Suprapubic skin (tissue), 3 donors: ENCODE results near the gene ZNF320.

Experiments used
- POLR2AphosphoS5 ChIP-seq, 3 donors: sonication (generic); formaldehyde crosslinking; IDR thresholded peaks; one replicate each; pipeline ENCODE4 v1.6.1; 2017; ENCODE audit warnings: antibody characterized with exemption in 3 of 3
- TF ChIP-seq, protein P1 (sequence below), 2 donors: fragments of 200-600 bp in 1 of 2; fragments of 450-650 bp in 1 of 2; sonication (generic) in 1 of 2; IDR thresholded peaks; one replicate each; pipeline ENCODE4 v1.5.1; 2016 to 2019; ENCODE audit warnings: antibody characterized with exemption in 2 of 2, mild to moderate bottlenecking in 1 of 2, moderate library complexity in 1 of 2

DNA sequence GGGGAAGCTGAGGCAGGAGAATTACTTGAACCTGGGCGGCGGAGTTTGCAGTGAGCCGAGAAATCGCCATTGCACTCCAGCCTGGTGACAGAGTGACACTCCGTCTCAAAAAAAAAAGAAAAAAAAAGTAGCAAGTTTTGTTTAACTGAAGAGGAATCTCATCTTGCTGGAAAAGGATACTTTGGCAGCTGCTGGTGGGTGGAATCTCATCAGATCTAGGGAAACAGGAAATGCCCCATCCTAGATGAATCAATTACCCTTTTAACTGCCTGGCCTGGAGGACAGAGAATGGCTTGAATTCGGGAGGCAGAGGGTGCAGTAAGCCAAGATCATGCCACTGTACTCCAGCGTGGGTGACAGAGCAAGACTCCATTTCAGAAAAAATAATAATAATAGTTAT, 8.4 kb downstream of the ZNF320 start:
- no peak for TF ChIP-seq POLR2AphosphoS5 (IDR thresholded peaks at IDR 0.05)
- TF ChIP-seq, protein P1, sequence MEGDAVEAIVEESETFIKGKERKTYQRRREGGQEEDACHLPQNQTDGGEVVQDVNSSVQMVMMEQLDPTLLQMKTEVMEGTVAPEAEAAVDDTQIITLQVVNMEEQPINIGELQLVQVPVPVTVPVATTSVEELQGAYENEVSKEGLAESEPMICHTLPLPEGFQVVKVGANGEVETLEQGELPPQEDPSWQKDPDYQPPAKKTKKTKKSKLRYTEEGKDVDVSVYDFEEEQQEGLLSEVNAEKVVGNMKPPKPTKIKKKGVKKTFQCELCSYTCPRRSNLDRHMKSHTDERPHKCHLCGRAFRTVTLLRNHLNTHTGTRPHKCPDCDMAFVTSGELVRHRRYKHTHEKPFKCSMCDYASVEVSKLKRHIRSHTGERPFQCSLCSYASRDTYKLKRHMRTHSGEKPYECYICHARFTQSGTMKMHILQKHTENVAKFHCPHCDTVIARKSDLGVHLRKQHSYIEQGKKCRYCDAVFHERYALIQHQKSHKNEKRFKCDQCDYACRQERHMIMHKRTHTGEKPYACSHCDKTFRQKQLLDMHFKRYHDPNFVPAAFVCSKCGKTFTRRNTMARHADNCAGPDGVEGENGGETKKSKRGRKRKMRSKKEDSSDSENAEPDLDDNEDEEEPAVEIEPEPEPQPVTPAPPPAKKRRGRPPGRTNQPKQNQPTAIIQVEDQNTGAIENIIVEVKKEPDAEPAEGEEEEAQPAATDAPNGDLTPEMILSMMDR (IDR thresholded peaks at IDR 0.05), result no peak
